Adrenal gland (tissue), 12 donors: ENCODE measurements around the gene ARHGAP32. TPM values are rescaled to one million over a fixed set of nuclear protein-coding genes. Genes with fewer than 3 reads are reported as not detected.

Experiments used
- DNase-seq, 7 donors: peaks; one replicate each; pipeline ENCODE4 v3.0.0-alpha.2; 2019 to 2020
- H3K27ac ChIP-seq, 5 donors: fragments of 200-600 bp; sonication (generic) in 4 of 5; 1 replicate in 3 of 5; 2 replicates in 2 of 5; pipeline versions ENCODE4 v1.5.1 to v1.8.0; 2016 to 2020; ENCODE audit warnings: mild to moderate bottlenecking in 1 of 5
- H3K27me3 ChIP-seq: fragments of 200-600 bp; 2 replicates; pipeline ENCODE4 v1.8.0; 2021
- H3K36me3 ChIP-seq, 2 donors: fragments of 200-600 bp; replicated peaks in 1 of 2; 1 replicate in 1 of 2; 2 replicates in 1 of 2; pipeline versions ENCODE4 v1.5.1 to v1.8.0; 2018 to 2022
- H3K4me1 ChIP-seq, 2 donors: fragments of 200-600 bp; replicated peaks in 1 of 2; 1 replicate in 1 of 2; 2 replicates in 1 of 2; pipeline versions ENCODE4 v1.5.1 to v1.8.0; 2018 to 2021
- H3K4me3 ChIP-seq, 4 donors: fragments of 200-600 bp; sonication (generic) in 3 of 4; one replicate each; pipeline ENCODE4 v1.5.1; 2016 to 2018
- H3K9me3 ChIP-seq, 3 donors: fragments of 200-600 bp; sonication (generic) in 1 of 3; replicated peaks in 1 of 3; 1 replicate in 2 of 3; 2 replicates in 1 of 3; pipeline versions ENCODE4 v1.5.1 to v1.8.0; 2016 to 2021
- POLR2A ChIP-seq, 2 donors: fragments of 450-650 bp; IDR thresholded peaks; one replicate each; pipeline ENCODE4 v1.6.1; 2017; ENCODE audit warnings: antibody characterized with exemption in 2 of 2, mild to moderate bottlenecking in 2 of 2, moderate library complexity in 1 of 2
- WGBS, 4 donors: extraction: QIAGEN DNeasy Blood & Tissue Kit in 2 of 4; methylation state at CpG; one replicate each; pipeline versions ENCODE4 v1.1.5 to v1.1.7; 2013 to 2017; 5-methylcytosine and 5-hydroxymethylcytosine counted together
- intact Hi-C, 2 donors: fragments of 100-400 bp; cut with DNase I; formaldehyde crosslinking; loops; one replicate each; pipeline versions ENCODE4 v1.14.1 to v1.15.0; 2022 to 2023
- polyA plus RNA-seq, 3 donors: library from polyadenylated mRNA; stranded (reverse); fragments of 200-250 nt in 2 of 3; fragments of 350-450 nt in 1 of 3; fragmentation: Illumina TruSeq in 1 of 3; extraction: RNeasy Lipid Tissue Mini Kit (QIAGEN cat#74804) in 1 of 3; gene quantifications; one replicate each; pipeline ENCODE4 v1.2.3, GENCODE V29; 2013 to 2014
- total RNA-seq, 9 donors: library from RNA; depleted of rRNA in 4 of 9; stranded (reverse); fragments of >200 nt in 4 of 9; fragments of 120-200 nt in 1 of 9; fragmentation: NEBNext Ultra II Directional in 1 of 9; extraction: Animal tissue kit (Norgen Biotek cat#: 25700) in 1 of 9; gene quantifications; one replicate each; pipeline versions ENCODE4 v1.1.0 to v1.2.4, GENCODE V29; 2013 to 2023
- TF ChIP-seq, protein P1 (sequence below), 6 experiments: fragments of 450-650 bp in 4 of 6; fragments of 200-600 bp in 2 of 6; sonication (generic) in 1 of 6; IDR thresholded peaks; 1 replicate in 5 of 6; 2 replicates in 1 of 6; pipeline versions ENCODE4 v1.5.1 to v1.8.0; 2016 to 2021; ENCODE audit warnings: antibody characterized with exemption in 6 of 6, mild to moderate bottlenecking in 2 of 6, moderate library complexity in 1 of 6
- donor health status: healthy with polysubstance abuse.
- donor health status: Bipolar disorder and iron deficiency.
- donor health status: DM: yes; HTN: yes; CAD: no.
- donor health status: DM: no; HTN: no; CAD: no.
- donor health status: DM: no; HTN: no; CAD: no.
- donor health status: DM: yes; HTN: yes; CAD: no.

Gene ARHGAP32
- total and polyA plus RNA-seq, 12 donors: 4.0 to 50.4 (median 26.2) TPM

- intact Hi-C loops: no loop called here
- Histone ChIP-seq H3K4me3 (no peak overlapping the region), H3K27ac (no peak overlapping the region), H3K36me3 (no peaks in the 10 kb centered on the region), H3K9me3 (peaks cover 0 to 11% (median 0%) of the 10 kb centered on the region in 3 donors), H3K4me1 (no peaks in the 10 kb centered on the region), H3K27me3 (no peaks in the 10 kb centered on the region)
- DNase-seq: no peak
- TF ChIP-seq, protein P1, sequence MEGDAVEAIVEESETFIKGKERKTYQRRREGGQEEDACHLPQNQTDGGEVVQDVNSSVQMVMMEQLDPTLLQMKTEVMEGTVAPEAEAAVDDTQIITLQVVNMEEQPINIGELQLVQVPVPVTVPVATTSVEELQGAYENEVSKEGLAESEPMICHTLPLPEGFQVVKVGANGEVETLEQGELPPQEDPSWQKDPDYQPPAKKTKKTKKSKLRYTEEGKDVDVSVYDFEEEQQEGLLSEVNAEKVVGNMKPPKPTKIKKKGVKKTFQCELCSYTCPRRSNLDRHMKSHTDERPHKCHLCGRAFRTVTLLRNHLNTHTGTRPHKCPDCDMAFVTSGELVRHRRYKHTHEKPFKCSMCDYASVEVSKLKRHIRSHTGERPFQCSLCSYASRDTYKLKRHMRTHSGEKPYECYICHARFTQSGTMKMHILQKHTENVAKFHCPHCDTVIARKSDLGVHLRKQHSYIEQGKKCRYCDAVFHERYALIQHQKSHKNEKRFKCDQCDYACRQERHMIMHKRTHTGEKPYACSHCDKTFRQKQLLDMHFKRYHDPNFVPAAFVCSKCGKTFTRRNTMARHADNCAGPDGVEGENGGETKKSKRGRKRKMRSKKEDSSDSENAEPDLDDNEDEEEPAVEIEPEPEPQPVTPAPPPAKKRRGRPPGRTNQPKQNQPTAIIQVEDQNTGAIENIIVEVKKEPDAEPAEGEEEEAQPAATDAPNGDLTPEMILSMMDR (IDR thresholded peaks at IDR 0.05): no peak
- TF ChIP-seq POLR2A (IDR thresholded peaks at IDR 0.05): no peak
Measured at GRCh38 chr11:129102225-129102624, 89.9 kb downstream of the ARHGAP32 start.

DNA sequence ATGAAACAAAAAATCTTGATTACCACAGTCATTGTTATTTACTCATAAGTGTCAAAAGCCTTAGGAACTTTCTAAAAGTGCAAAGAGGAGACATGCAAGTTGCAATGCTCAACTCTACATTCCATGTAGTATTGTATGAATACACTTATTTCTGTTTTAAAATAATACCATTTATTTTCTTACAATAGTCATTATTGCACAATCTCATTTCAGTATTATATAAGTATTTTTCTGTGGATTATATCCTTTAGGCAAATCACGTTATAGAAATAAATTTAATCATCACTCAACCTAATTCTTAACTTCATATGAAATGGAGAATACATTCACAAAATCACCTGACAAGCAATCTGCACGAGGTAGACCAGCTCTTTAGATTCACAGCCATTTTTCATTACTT lies 98.8 kb downstream of the ARHGAP32 start:
- Histone ChIP-seq H3K9me3 (peaks cover 0 to 4% (median 0%) of the 10 kb centered on the region in 3 donors), H3K4me3 (no peak overlapping the region), H3K27ac (no peak overlapping the region), H3K4me1 (no peaks in the 10 kb centered on the region), H3K36me3 (no peaks in the 10 kb centered on the region), H3K27me3 (no peaks in the 10 kb centered on the region)
- DNase-seq: no peak
- 85 to 91% (median 88%) methylated on average over 2 of the region's 2 CpGs for WGBS, 4 donors
- intact Hi-C loops: no loop called here
- no peak for TF ChIP-seq POLR2A (IDR thresholded peaks at IDR 0.05)
- TF ChIP-seq, protein P1 (IDR thresholded peaks at IDR 0.05): no peak

DNA sequence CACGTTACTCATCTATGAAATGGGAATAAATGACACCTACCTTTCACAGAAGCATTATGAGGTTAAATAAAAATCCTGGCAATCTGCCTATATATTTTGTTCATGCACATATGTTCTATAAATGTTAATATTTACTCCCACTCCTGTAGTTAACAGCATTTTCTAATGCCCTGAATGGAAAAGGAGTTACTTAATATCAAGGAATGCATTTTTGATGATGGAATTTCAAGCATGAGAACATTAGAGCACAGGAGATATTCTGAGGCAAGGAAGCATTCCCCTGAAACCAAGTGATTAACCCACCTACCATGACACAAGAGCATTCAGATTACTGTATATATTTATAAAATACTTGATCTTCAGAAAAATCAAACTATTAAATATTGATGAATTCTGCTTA lies 102.1 kb downstream of the ARHGAP32 start:
- DNase-seq: no peak
- Histone ChIP-seq H3K9me3 (no peaks in the 10 kb centered on the region), H3K4me1 (no peaks in the 10 kb centered on the region), H3K27ac (no peak overlapping the region), H3K4me3 (no peak overlapping the region), H3K36me3 (no peaks in the 10 kb centered on the region), H3K27me3 (no peaks in the 10 kb centered on the region)
- intact Hi-C loops: no loop called here
- TF ChIP-seq POLR2A (IDR thresholded peaks at IDR 0.05): no peak
- TF ChIP-seq, protein P1 (IDR thresholded peaks at IDR 0.05): no peak
- 90 to 100% (median 97%) methylated on average over 1 of the region's 1 CpG for WGBS, 4 donors

GRCh38 chr11:129089279-129089678 lies 102.8 kb downstream of the ARHGAP32 start:
- Histone ChIP-seq H3K9me3 (no peaks in the 10 kb centered on the region), H3K27me3 (no peaks in the 10 kb centered on the region), H3K27ac (no peak overlapping the region), H3K4me3 (no peak overlapping the region), H3K36me3 (no peaks in the 10 kb centered on the region), H3K4me1 (no peaks in the 10 kb centered on the region)
- 92 to 97% (median 96%) methylated on average over 5 of the region's 5 CpGs for WGBS, 4 donors
- no peak for TF ChIP-seq POLR2A (IDR thresholded peaks at IDR 0.05)
- TF ChIP-seq, protein P1 (IDR thresholded peaks at IDR 0.05): no peak
- no peak for DNase-seq
- intact Hi-C loops: no loop called here
